ENCODE measurements around the gene DTX2. TPM values are rescaled to one million over a fixed set of nuclear protein-coding genes. Genes with fewer than 3 reads are reported as not detected.

Gene DTX2
- total and polyA plus RNA-seq, 2 donors (not counting 1 experiment from before 2014, with no cell fraction given) = 36.4 to 66.9 TPM

- Mint-ChIP-seq H3K27me3 (no peaks in the 10 kb centered on the region), H3K9me3 (ENCODE audit: insufficient read depth) (no peaks in the 10 kb centered on the region), H3K4me1 (no peaks in the 10 kb centered on the region), H3K27ac (no peak overlapping the region), H3K4me3 (no peak overlapping the region)
- CTCF ChIA-PET = no interaction called here
- H2AFZ ChIP-seq (ENCODE audit: insufficient read depth, low read depth, low read length, poor library complexity, severe bottlenecking) = no peak overlapping the region
- no peak for ATAC-seq (ENCODE audit: low read depth)
- 91% methylated on average over 27 of the region's 29 CpGs for WGBS (ENCODE audit: insufficient coverage)
- H3K4me1 ChIP-seq (ENCODE audit: control insufficient read depth in 2 of 2, insufficient read depth in 2 of 2, low read length in 2 of 2) = peaks cover 0 to 3% of the 10 kb centered on the region in 2 donors
- H3K4me2 ChIP-seq (replicated peaks; ENCODE audit: low read depth, low read length, poor library complexity, severe bottlenecking) = no peak overlapping the region
- H3K9ac ChIP-seq (ENCODE audit: low read length) = no peak overlapping the region
- no peak overlapping the region for H3K27ac ChIP-seq (ENCODE audit: low read length in 2 of 2)
- H3K9me3 ChIP-seq (ENCODE audit: control extremely low read depth in 1 of 3, control insufficient read depth in 2 of 3, insufficient read depth in 1 of 3, low read length in 2 of 3) = no peaks in the 10 kb centered on the region
- TF ChIP-seq EZH2 (IDR thresholded peaks at IDR 0.05; ENCODE audit: borderline replicate concordance, insufficient read depth, low read depth, low read length, poor library complexity, severe bottlenecking) (no peak), CTCF (IDR thresholded peaks at IDR 0.05) (no peak)
- intact Hi-C loops (cut with micrococcal nuclease) = no loop called here
- POLR2A ChIA-PET = no interaction called here
- no peak overlapping the region for H3K4me3 ChIP-seq (ENCODE audit: control extremely low read depth in 1 of 5, extremely low read depth in 1 of 5, insufficient read depth in 1 of 5, low read depth in 2 of 5, low read length in 4 of 5)
- H4K20me1 ChIP-seq (ENCODE audit: control insufficient read depth, insufficient read depth, low read length, poor library complexity, severe bottlenecking) = no peaks in the 10 kb centered on the region
- peaks cover 0 to 4% (median 0%) of the 10 kb centered on the region in 4 experiments for H3K27me3 ChIP-seq (replicated peaks in 1 of 4; ENCODE audit: control extremely low read depth in 1 of 4, control insufficient read depth in 3 of 4, insufficient read depth in 4 of 4, low read length in 3 of 4)
- no peaks in the 10 kb centered on the region for H3K36me3 ChIP-seq (replicated peaks in 1 of 2; ENCODE audit: control extremely low read depth in 1 of 2, control insufficient read depth in 1 of 2, extremely low read depth in 1 of 2, insufficient read depth in 2 of 2, low read length in 1 of 2)
- DNase-seq = no peak
- no peaks in the 10 kb centered on the region for H3K79me2 ChIP-seq (ENCODE audit: control insufficient read depth, insufficient read depth, low read length)
Measured at GRCh38 chr7:76513817-76514799, 52.6 kb downstream of the DTX2 start.

Measured in B cell (primary cell).